NCI-H524 (cell line): ENCODE results near the gene ERFL.
"Not testable (repeated sequence)": the region's sequence is repeated elsewhere in the genome, so short reads cannot be mapped to it uniquely, and the experiment has no call there.

ENCODE experiments used
- DNase-seq, 2 experiments: peaks; one replicate each; lab custom pipeline; 2025; lab: John Stamatoyannopoulos, UW

Gene ERFL

GRCh38 chr19:41941410-41942202 is 13.4 kb upstream of the ERFL start:
- DNase-seq, result no peak

GRCh38 chr19:41940731-41941409 is 12.6 kb upstream of the ERFL start:
- no peak for DNase-seq

GRCh38 chr19:41939861-41940730 is 11.8 kb upstream of the ERFL start:
- peak in 1 of 2 experiments; percentile 50 for DNase-seq

GRCh38 chr19:41939209-41939608 is 11.0 kb upstream of the ERFL start:
- not testable (repeated sequence) for DNase-seq

- DNase-seq, result no peak
Measured at GRCh38 chr19:41937525-41938468, 9.5 kb upstream of the ERFL start.

GRCh38 chr19:41936961-41937360 is 8.7 kb upstream of the ERFL start:
- no peak for DNase-seq

GRCh38 chr19:41936416-41936850 is 8.2 kb upstream of the ERFL start:
- no peak for DNase-seq

- DNase-seq, result peak in 1 of 2 experiments; percentile 62
Measured at GRCh38 chr19:41935760-41936415, 7.6 kb upstream of the ERFL start.

GRCh38 chr19:41934849-41935374 is 6.7 kb upstream of the ERFL start:
- peak; percentile 49 to 75 for DNase-seq

GRCh38 chr19:41933693-41934426 is 5.6 kb upstream of the ERFL start:
- DNase-seq, result no peak

GRCh38 chr19:41932720-41933332 is 4.6 kb upstream of the ERFL start:
- peak; percentile 46 to 60 for DNase-seq

- no peak for DNase-seq
Measured at GRCh38 chr19:41932259-41932719, 4.0 kb upstream of the ERFL start.

- peak; percentile 54 to 76 for DNase-seq
Measured at GRCh38 chr19:41930926-41931592, 2.8 kb upstream of the ERFL start.

- no peak for DNase-seq
Measured at GRCh38 chr19:41930322-41930722, 2.1 kb upstream of the ERFL start.

- no peak for DNase-seq
Measured at GRCh38 chr19:41929536-41930071, 1.4 kb upstream of the ERFL start.

GRCh38 chr19:41928754-41929535 is 696 bp upstream of the ERFL start:
- DNase-seq, result no peak

- DNase-seq, result no peak
Measured at GRCh38 chr19:41927497-41928192, 604 bp downstream of the ERFL start.
